Measurements from ENCODE around the gene PEX10.
"Not testable (repeated sequence)": the region's sequence is repeated elsewhere in the genome, so short reads cannot be mapped to it uniquely, and the experiment has no call there.

PEX10 gene

GRCh38 chr1:2412395-2412772 is at the start of gene PEX10:
PEX10 (minus strand) TSS chr1:2412564; CDS start chr1:2412502, 62 bp downstream.
- H3K4me3 ChIP-seq (ENCODE audit: low read depth, low read length), result peak within 1 kb of the TSS; percentile 93
- DNase-seq (ENCODE audit: low read depth), result peak; percentile 79

- no peak overlapping the region for H3K4me3 ChIP-seq (ENCODE audit: low read depth, low read length)
- DNase-seq (ENCODE audit: low read depth), result no peak
Observed at GRCh38 chr1:2460996-2461751, 48.8 kb upstream of the PEX10 start.

- no peak for DNase-seq (ENCODE audit: low read depth)
- H3K4me3 ChIP-seq (ENCODE audit: low read depth, low read length), result no peak overlapping the region
Observed at GRCh38 chr1:2460203-2460602, 47.8 kb upstream of the PEX10 start.

GRCh38 chr1:2459757-2460156 is 47.4 kb upstream of the PEX10 start:
- no peak for DNase-seq (ENCODE audit: low read depth)
- no peak overlapping the region for H3K4me3 ChIP-seq (ENCODE audit: low read depth, low read length)

GRCh38 chr1:2459102-2459753 is 46.9 kb upstream of the PEX10 start:
- not testable (repeated sequence) for DNase-seq (ENCODE audit: low read depth); H3K4me3 ChIP-seq (ENCODE audit: low read depth, low read length)

GRCh38 chr1:2458687-2459086 is 46.3 kb upstream of the PEX10 start:
- no peak overlapping the region for H3K4me3 ChIP-seq (ENCODE audit: low read depth, low read length)
- DNase-seq (ENCODE audit: low read depth), result no peak

- H3K4me3 ChIP-seq (ENCODE audit: low read depth, low read length), result no peak overlapping the region
- no peak for DNase-seq (ENCODE audit: low read depth)
Observed at GRCh38 chr1:2457444-2457843, 45.1 kb upstream of the PEX10 start.

GRCh38 chr1:2455757-2456156 is 43.4 kb upstream of the PEX10 start:
- no peak for DNase-seq (ENCODE audit: low read depth)
- no peak overlapping the region for H3K4me3 ChIP-seq (ENCODE audit: low read depth, low read length)

GRCh38 chr1:2454227-2454626 is 41.9 kb upstream of the PEX10 start:
- H3K4me3 ChIP-seq (ENCODE audit: low read depth, low read length), result no peak overlapping the region
- DNase-seq (ENCODE audit: low read depth), result no peak

GRCh38 chr1:2452932-2453315 is 40.6 kb upstream of the PEX10 start:
- no peak overlapping the region for H3K4me3 ChIP-seq (ENCODE audit: low read depth, low read length)
- no peak for DNase-seq (ENCODE audit: low read depth)

- H3K4me3 ChIP-seq (ENCODE audit: low read depth, low read length), result no peak overlapping the region
- no peak for DNase-seq (ENCODE audit: low read depth)
Observed at GRCh38 chr1:2452201-2452931, 40.0 kb upstream of the PEX10 start.

GRCh38 chr1:2451741-2452140 is 39.4 kb upstream of the PEX10 start:
- peak; percentile 65 for DNase-seq (ENCODE audit: low read depth)
- no peak overlapping the region for H3K4me3 ChIP-seq (ENCODE audit: low read depth, low read length)

GRCh38 chr1:2449636-2450454 is 37.5 kb upstream of the PEX10 start:
- no peak overlapping the region for H3K4me3 ChIP-seq (ENCODE audit: low read depth, low read length)
- no peak for DNase-seq (ENCODE audit: low read depth)

GRCh38 chr1:2448098-2448445 is 35.7 kb upstream of the PEX10 start:
- H3K4me3 ChIP-seq (ENCODE audit: low read depth, low read length), result no peak overlapping the region
- DNase-seq (ENCODE audit: low read depth), result no peak

- no peak for DNase-seq (ENCODE audit: low read depth)
- no peak overlapping the region for H3K4me3 ChIP-seq (ENCODE audit: low read depth, low read length)
Observed at GRCh38 chr1:2447276-2448097, 35.1 kb upstream of the PEX10 start.

GRCh38 chr1:2446861-2447260 is 34.5 kb upstream of the PEX10 start:
- H3K4me3 ChIP-seq (ENCODE audit: low read depth, low read length), result no peak overlapping the region
- no peak for DNase-seq (ENCODE audit: low read depth)

GRCh38 chr1:2446394-2446793 is 34.0 kb upstream of the PEX10 start:
- no peak for DNase-seq (ENCODE audit: low read depth)
- no peak overlapping the region for H3K4me3 ChIP-seq (ENCODE audit: low read depth, low read length)

- no peak for DNase-seq (ENCODE audit: low read depth)
- no peak overlapping the region for H3K4me3 ChIP-seq (ENCODE audit: low read depth, low read length)
Observed at GRCh38 chr1:2445823-2446215, 33.5 kb upstream of the PEX10 start.

- no peak overlapping the region for H3K4me3 ChIP-seq (ENCODE audit: low read depth, low read length)
- DNase-seq (ENCODE audit: low read depth), result no peak
Observed at GRCh38 chr1:2445162-2445822, 32.9 kb upstream of the PEX10 start.

Measured in skeletal muscle cell (primary cell).